H1 (cell line): Measurements from ENCODE around the gene SPIRE1. TPM values are rescaled to one million over a fixed set of nuclear protein-coding genes. Genes with fewer than 3 reads are reported as not detected.
"Not testable (repeated sequence)": the region's sequence is repeated elsewhere in the genome, so short reads cannot be mapped to it uniquely, and the experiment has no call there.

ENCODE experiments used
- CTCF ChIA-PET: fragments of 300-600 bp; sonication (Branson Sonifier 250); formaldehyde crosslinking; loops from one replicate; lab custom pipeline; 2021; ENCODE audit not compliant: partially characterized antibody; lab: Charles Lee
- POLR2A ChIA-PET: fragments of 300-600 bp; sonication (Branson Sonifier 250); formaldehyde crosslinking; loops from one replicate; lab custom pipeline; 2021; ENCODE audit warnings: inconsistent platforms; ENCODE audit not compliant: partially characterized antibody; lab: Charles Lee
- DNase-seq, 2 experiments: peaks; one replicate each; pipeline versions ENCODE4 v3.0.0 to v3.0.0-alpha.2; 2010 to 2022; ENCODE audit warnings: low spot score in 2 of 2, low read depth in 1 of 2, mixed read lengths in 1 of 2
- FAIRE-seq: peaks from 2 replicates; lab custom pipeline; 2011; peaks lifted over from hg19 to GRCh38; lab: Jason Lieb, UNC
- H2AFZ ChIP-seq: 2 replicates; pipeline ENCODE4 v1.8.1; 2012; ENCODE audit warnings: low read length, inconsistent platforms
- H2AK5ac ChIP-seq: 2 replicates; pipeline ENCODE4 v1.6.1; 2013; ENCODE audit warnings: low read depth, low read length
- H2BK120ac ChIP-seq: replicated peaks from 2 replicates; pipeline ENCODE3; 2013; ENCODE audit warnings: low read depth, low read length, inconsistent platforms
- H2BK12ac ChIP-seq: 2 replicates; pipeline ENCODE4 v1.6.1; 2013; ENCODE audit warnings: low read depth, low read length
- H2BK15ac ChIP-seq: 2 replicates; pipeline ENCODE4 v1.6.1; 2013; ENCODE audit warnings: low read length
- H2BK20ac ChIP-seq: 2 replicates; pipeline ENCODE4 v1.6.1; 2013; ENCODE audit warnings: low read length
- H2BK5ac ChIP-seq: 2 replicates; pipeline ENCODE4 v1.6.1; 2013; ENCODE audit warnings: low read depth, low read length
- H3K14ac ChIP-seq: 2 replicates; pipeline ENCODE4 v1.6.1; 2013; ENCODE audit warnings: inconsistent platforms; ENCODE audit not compliant: insufficient read length
- H3K18ac ChIP-seq: 2 replicates; pipeline ENCODE4 v1.6.1; 2013; ENCODE audit warnings: low read length; ENCODE audit errors: extremely low read depth
- H3K23ac ChIP-seq: 2 replicates; pipeline ENCODE4 v1.6.1; 2013; ENCODE audit warnings: inconsistent platforms; ENCODE audit not compliant: insufficient read length
- H3K23me2 ChIP-seq: 2 replicates; pipeline ENCODE4 v1.6.1; 2013; ENCODE audit warnings: low read depth, low read length
- H3K27ac ChIP-seq: 2 replicates; pipeline ENCODE4 v1.6.1; 2011; ENCODE audit warnings: low read depth, low read length, inconsistent platforms
- H3K27me3 ChIP-seq, 4 experiments: replicated peaks in 1 of 4; 1 replicate in 1 of 4; 2 replicates in 3 of 4; pipeline versions ENCODE4 v1.6.1 to v1.8.1; 2011 to 2013; ENCODE audit warnings: low read length in 3 of 4, mild to moderate bottlenecking in 3 of 4, inconsistent platforms in 2 of 4, mixed read lengths in 2 of 4, moderate library complexity in 1 of 4; ENCODE audit not compliant: control insufficient read depth in 3 of 4, insufficient read depth in 3 of 4; ENCODE audit errors: extremely low read depth in 1 of 4
- H3K36me3 ChIP-seq, 4 experiments: 2 replicates each; pipeline versions ENCODE4 v1.6.1 to v1.8.1; 2011 to 2013; ENCODE audit warnings: mild to moderate bottlenecking in 4 of 4, low read length in 3 of 4, moderate library complexity in 2 of 4, control low read depth in 1 of 4, inconsistent platforms in 1 of 4; ENCODE audit not compliant: insufficient read depth in 4 of 4, control insufficient read depth in 2 of 4
- H3K4ac ChIP-seq: replicated peaks from 2 replicates; pipeline ENCODE3; 2013; ENCODE audit warnings: low read length, low read depth, mixed read lengths, inconsistent platforms; ENCODE audit not compliant: insufficient read length
- H3K4me1 ChIP-seq, 4 experiments: replicated peaks in 1 of 4; 1 replicate in 1 of 4; 2 replicates in 3 of 4; pipeline versions ENCODE4 v1.6.1 to v1.8.1; 2011 to 2013; ENCODE audit warnings: low read length in 3 of 4, inconsistent platforms in 2 of 4, mixed read lengths in 1 of 4; ENCODE audit not compliant: insufficient read depth in 4 of 4, control insufficient read depth in 3 of 4
- H3K4me2 ChIP-seq, 2 experiments: 2 replicates each; pipeline versions ENCODE4 v1.6.1 to v1.8.1; 2011 to 2013; ENCODE audit warnings: low read depth in 2 of 2, low read length in 2 of 2, control low read depth in 1 of 2, inconsistent platforms in 1 of 2, mild to moderate bottlenecking in 1 of 2; ENCODE audit not compliant: insufficient read depth in 1 of 2
- H3K4me3 ChIP-seq, 4 experiments: fragments of 200-600, 300-600 bp in 1 of 4; sonication (generic), shearing (Covaris generic), sonication (Bioruptor Twin) in 1 of 4; 2 replicates each; pipeline versions ENCODE4 v1.5.1 to v1.8.1; 2011 to 2016; ENCODE audit warnings: low read length in 4 of 4, low read depth in 3 of 4, control low read depth in 2 of 4, inconsistent platforms in 2 of 4, mild to moderate bottlenecking in 2 of 4, mixed read lengths in 1 of 4, moderate library complexity in 1 of 4; ENCODE audit not compliant: insufficient read depth in 2 of 4; ENCODE audit errors: extremely low read depth in 1 of 4
- H3K56ac ChIP-seq: replicated peaks from 2 replicates; pipeline ENCODE3; 2013; ENCODE audit warnings: low read depth, mild to moderate bottlenecking, mixed read lengths, low read length, inconsistent platforms; ENCODE audit not compliant: insufficient read length
- H3K79me1 ChIP-seq: 2 replicates; pipeline ENCODE4 v1.6.1; 2013; ENCODE audit warnings: low read depth, low read length, control low read depth
- H3K79me2 ChIP-seq, 2 experiments: 2 replicates each; pipeline versions ENCODE4 v1.6.1 to v1.8.1; 2012 to 2013; ENCODE audit warnings: low read length in 2 of 2, mild to moderate bottlenecking in 2 of 2, inconsistent platforms in 1 of 2; ENCODE audit not compliant: insufficient read depth in 2 of 2, control insufficient read depth in 1 of 2
- H3K9ac ChIP-seq, 4 experiments: replicated peaks in 1 of 4; 1 replicate in 1 of 4; 2 replicates in 3 of 4; pipeline versions ENCODE4 v1.6.1 to v1.8.1; 2011 to 2013; ENCODE audit warnings: low read depth in 3 of 4, low read length in 3 of 4, control low read depth in 2 of 4, mild to moderate bottlenecking in 2 of 4, moderate library complexity in 2 of 4, inconsistent platforms in 1 of 4; ENCODE audit errors: extremely low read depth in 1 of 4
- H3K9me3 ChIP-seq, 2 experiments: 2 replicates each; pipeline versions ENCODE4 v1.6.1 to v1.8.1; 2012 to 2013; ENCODE audit warnings: mild to moderate bottlenecking in 2 of 2, moderate library complexity in 2 of 2, control low read depth in 1 of 2, inconsistent platforms in 1 of 2, low read depth in 1 of 2, low read length in 1 of 2, mixed read lengths in 1 of 2; ENCODE audit not compliant: insufficient read depth in 2 of 2
- H4K20me1 ChIP-seq, 2 experiments: replicated peaks in 1 of 2; 2 replicates each; pipeline versions ENCODE3 to v1.8.1; 2011 to 2013; ENCODE audit warnings: inconsistent platforms in 2 of 2, low read length in 2 of 2, mild to moderate bottlenecking in 1 of 2; ENCODE audit not compliant: insufficient read depth in 2 of 2, control insufficient read depth in 1 of 2
- H4K5ac ChIP-seq: 2 replicates; pipeline ENCODE4 v1.6.1; 2013; ENCODE audit warnings: low read length, low read depth, mixed read lengths, inconsistent platforms; ENCODE audit not compliant: insufficient read length
- H4K8ac ChIP-seq: 2 replicates; pipeline ENCODE4 v1.8.0; 2013; ENCODE audit warnings: mild to moderate bottlenecking, moderate library complexity, low read length, inconsistent platforms; ENCODE audit not compliant: insufficient read depth; ENCODE audit errors: extremely low read depth
- H4K91ac ChIP-seq: replicated peaks from 2 replicates; pipeline ENCODE3; 2013; ENCODE audit warnings: low read length, mixed read lengths, inconsistent platforms; ENCODE audit not compliant: insufficient read length
- WGBS, 2 experiments: shearing (Covaris generic) in 1 of 2; methylation state at CpG; one replicate each; pipeline versions ENCODE4 v1.1.6 to v1.1.7; 2013 to 2015; ENCODE audit warnings: low lambda C conversion rate in 2 of 2, mixed read lengths in 2 of 2, inconsistent platforms in 1 of 2, low coverage in 1 of 2, missing lambda C conversion rate in 1 of 2; ENCODE audit not compliant: insufficient replicate concordance in 2 of 2, insufficient coverage in 1 of 2, insufficient read length in 1 of 2; ENCODE audit errors: extremely low coverage in 1 of 2, missing lambda C conversion rate in 1 of 2; 5-methylcytosine and 5-hydroxymethylcytosine counted together
- polyA plus RNA-seq, 7 experiments: library from polyadenylated mRNA; depleted of rRNA in 3 of 7; stranded (reverse) in 5 of 7; unstranded in 2 of 7; fragments of >200 nt in 5 of 7; fragments of 200-250 nt in 2 of 7; gene quantifications; 1 replicate in 5 of 7; 2 replicates in 1 of 7; 4 replicates in 1 of 7; pipeline versions ENCODE4 v1.2.1 to v1.2.3, GENCODE V29; 2011 to 2013; ENCODE audit warnings: missing spikeins in 2 of 7, mixed read lengths in 2 of 7
- total RNA-seq: library from RNA; stranded (reverse); fragmentation: NEBNext Ultra II Directional; extraction: Animal tissue kit (Norgen Biotek cat#: 25700); gene quantifications from 2 replicates; pipeline ENCODE4 v1.2.1, GENCODE V29; 2021

SPIRE1 gene
- total and polyA plus RNA-seq, 2 of the 8 experiments (the other 6 are each of a cell fraction or from before 2014, with no cell fraction given), result 6.0 to 21.5 TPM

- H3K14ac ChIP-seq, H3K79me1 ChIP-seq, H2AFZ ChIP-seq, H3K9me3 ChIP-seq, H2BK15ac ChIP-seq, FAIRE-seq, H3K4me2 ChIP-seq, H3K27me3 ChIP-seq, H2BK5ac ChIP-seq, POLR2A ChIA-PET, H4K8ac ChIP-seq, H4K20me1 ChIP-seq, DNase-seq, H3K4me1 ChIP-seq, H4K91ac ChIP-seq, H3K79me2 ChIP-seq, H2AK5ac ChIP-seq, H4K5ac ChIP-seq, H2BK12ac ChIP-seq, H2BK20ac ChIP-seq, H3K23ac ChIP-seq, H3K56ac ChIP-seq, H3K18ac ChIP-seq, H3K9ac ChIP-seq, H3K23me2 ChIP-seq, H3K4ac ChIP-seq, H3K27ac ChIP-seq, H3K4me3 ChIP-seq, H3K36me3 ChIP-seq, H2BK120ac ChIP-seq: not testable (repeated sequence)
- WGBS, 2 experiments, result 84% methylated on average over 4 of the region's 4 CpGs; no CpG with 5 or more reads in 1 of the 2 experiments
- CTCF ChIA-PET, result interaction anchor here (0.6 to 3.2 kb wide), 23 partner anchors 9 to 314 kb away, joined by 3 to 9 read pairs (median 4); no protein-coding TSS in a partner anchor
Observed at GRCh38 chr18:12539158-12539557, 118.7 kb downstream of the SPIRE1 start.
